GM12891 (cell line): Measurements from ENCODE around the gene REM2.

Source experiments
- POLR2A ChIP-seq: IDR thresholded peaks from 2 replicates; pipeline ENCODE4 v1.6.1; 2011; ENCODE audit warnings: low read depth, low read length, control low read depth
- TAF1 ChIP-seq: IDR thresholded peaks from 2 replicates; pipeline ENCODE4 v1.6.1; 2011; ENCODE audit warnings: low read depth, low read length, control low read depth

GRCh38 chr14:22871224-22872032 is 11.6 kb upstream of the REM2 start, which contains the start of gene LRP10:
- TF ChIP-seq POLR2A (peak; percentile 58), TAF1 (no peak)
